PC-3 (cell line): ENCODE measurements around the gene FOXK2. TPM values are rescaled to one million over a fixed set of nuclear protein-coding genes. Genes with fewer than 3 reads are reported as not detected.
"Not testable (repeated sequence)": the region's sequence is repeated elsewhere in the genome, so short reads cannot be mapped to it uniquely, and the experiment has no call there.

Source experiments
- ATAC-seq: fragments of 200-7000 bp; cut with Tn5 transposase; 2 replicates; pipeline ENCODE4 v1.9.1; 2020; ENCODE audit warnings: mild to moderate bottlenecking, moderate library complexity
- BruUV-seq: library from RNA; stranded (reverse); fragments of 400-500 nt; replicated peaks from 2 replicates; lab custom pipeline; 2021; lab: Mats Ljungman, UMichigan
- CTCF ChIA-PET: fragments of 300-600 bp; sonication (Branson Sonifier 250); formaldehyde crosslinking; loops from one replicate; lab custom pipeline; 2022; ENCODE audit warnings: antibody characterized with exemption; lab: Charles Lee
- POLR2A ChIA-PET: fragments of 300-600 bp; sonication (Branson Sonifier 250); formaldehyde crosslinking; loops from one replicate; lab custom pipeline; 2022; ENCODE audit warnings: antibody characterized with exemption; ENCODE audit not compliant: unreplicated experiment; lab: Charles Lee
- DNase-seq: peaks from one replicate; pipeline ENCODE4 v3.0.0-alpha.2; 2015
- H2AFZ ChIP-seq: fragments of 300-600 bp; sonication (generic); 2 replicates; pipeline ENCODE4 v1.6.0; 2016; ENCODE audit warnings: antibody characterized with exemption, low read length
- H3F3A ChIP-seq: fragments of 300-600 bp; sonication (generic); one replicate; pipeline ENCODE4 v1.6.0; 2017; ENCODE audit warnings: antibody characterized with exemption, low read length, control low read depth, mild to moderate bottlenecking; ENCODE audit not compliant: unreplicated experiment
- H3K27ac ChIP-seq: fragments of 300-600 bp; sonication (generic); 2 replicates; pipeline ENCODE4 v1.5.1; 2016; ENCODE audit warnings: mild to moderate bottlenecking, low read length
- H3K27me3 ChIP-seq: fragments of 300-600 bp; sonication (generic); 2 replicates; pipeline ENCODE4 v1.6.1; 2016; ENCODE audit warnings: low read length, mixed read lengths
- H3K36me3 ChIP-seq: fragments of 300-600 bp; sonication (generic); 2 replicates; pipeline ENCODE4 v1.6.1; 2016; ENCODE audit warnings: low read depth, mixed run types, low read length, mixed read lengths
- H3K4me1 ChIP-seq: fragments of 300-600 bp; sonication (generic); 2 replicates; pipeline ENCODE4 v1.5.1; 2016; ENCODE audit warnings: low read length; ENCODE audit not compliant: insufficient read depth
- H3K4me2 ChIP-seq: fragments of 300-600 bp; sonication (generic); 2 replicates; pipeline ENCODE4 v1.6.0; 2016; ENCODE audit warnings: low read length
- H3K4me3 ChIP-seq: fragments of 300-600 bp; sonication (generic); 2 replicates; pipeline ENCODE4 v1.5.1; 2016; ENCODE audit warnings: mild to moderate bottlenecking, low read length, mixed read lengths
- H3K79me2 ChIP-seq: fragments of 300-600 bp; sonication (generic); 2 replicates; pipeline ENCODE4 v1.6.1; 2017; ENCODE audit warnings: low read length, mixed read lengths
- H3K9ac ChIP-seq: fragments of 300-600 bp; sonication (generic); 2 replicates; pipeline ENCODE4 v1.6.0; 2016; ENCODE audit warnings: mild to moderate bottlenecking, low read length
- H3K9me2 ChIP-seq: fragments of 300-600 bp; sonication (generic); replicated peaks from 2 replicates; pipeline ENCODE4 v1.6.1; 2016; ENCODE audit warnings: mixed run types, low read length, mixed read lengths
- H3K9me3 ChIP-seq: fragments of 300-600 bp; sonication (generic); 2 replicates; pipeline ENCODE4 v1.6.1; 2016; ENCODE audit warnings: low read length, mixed read lengths
- H4K20me1 ChIP-seq: fragments of 300-600 bp; sonication (generic); 2 replicates; pipeline ENCODE4 v1.6.1; 2016; ENCODE audit warnings: low read length, mixed read lengths
- EZH2 ChIP-seq: fragments of 300-600 bp; sonication (generic); IDR thresholded peaks from one replicate; pipeline ENCODE4 v1.6.1; 2017; ENCODE audit warnings: antibody characterized with exemption, mild to moderate bottlenecking, low read length; ENCODE audit not compliant: unreplicated experiment
- EZH2phosphoT487 ChIP-seq: fragments of 300-600 bp; sonication (generic); IDR thresholded peaks from 2 replicates; pipeline ENCODE4 v1.6.1; 2018; ENCODE audit warnings: mild to moderate bottlenecking, antibody characterized with exemption, low read length, borderline replicate concordance
- intact Hi-C: fragments of 100-400 bp; cut with micrococcal nuclease; formaldehyde crosslinking; loops from 2 replicates; pipeline ENCODE4 v1.9.0; 2023
- total RNA-seq: library from RNA; depleted of rRNA; stranded (reverse); fragments of >200 nt; gene quantifications from 2 replicates; pipeline ENCODE4 v1.2.3, GENCODE V29; 2014
- TF ChIP-seq, protein P1 (sequence below): fragments of 300-600 bp; sonication (generic); conservative IDR thresholded peaks from 2 replicates; pipeline ENCODE4 v1.5.1; 2017; ENCODE audit warnings: antibody characterized with exemption, low read depth, mild to moderate bottlenecking, low read length

Gene FOXK2
- total RNA-seq, 1 experiment from 2014 or later, result 60.5 TPM

GRCh38 chr17:82582709-82583108 is 63.2 kb downstream of the FOXK2 start:
- H3K4me1 ChIP-seq, result no peaks in the 10 kb centered on the region
- no peaks in the 10 kb centered on the region for H3K9me2 ChIP-seq
- ATAC-seq, result no peak
- H3K9ac ChIP-seq, result no peak overlapping the region
- H3K4me3 ChIP-seq, result no peak overlapping the region
- no TSS peak for BruUV-seq
- H3K36me3 ChIP-seq, result peaks cover 32% of the 10 kb centered on the region
- H3K4me2 ChIP-seq, result no peak overlapping the region
- ChIA-PET POLR2A (no interaction called here), CTCF (no interaction called here)
- no peak overlapping the region for H2AFZ ChIP-seq
- H3K27ac ChIP-seq, result no peak overlapping the region
- H3K9me3 ChIP-seq, result no peaks in the 10 kb centered on the region
- no peak for DNase-seq
- TF ChIP-seq, protein P1, sequence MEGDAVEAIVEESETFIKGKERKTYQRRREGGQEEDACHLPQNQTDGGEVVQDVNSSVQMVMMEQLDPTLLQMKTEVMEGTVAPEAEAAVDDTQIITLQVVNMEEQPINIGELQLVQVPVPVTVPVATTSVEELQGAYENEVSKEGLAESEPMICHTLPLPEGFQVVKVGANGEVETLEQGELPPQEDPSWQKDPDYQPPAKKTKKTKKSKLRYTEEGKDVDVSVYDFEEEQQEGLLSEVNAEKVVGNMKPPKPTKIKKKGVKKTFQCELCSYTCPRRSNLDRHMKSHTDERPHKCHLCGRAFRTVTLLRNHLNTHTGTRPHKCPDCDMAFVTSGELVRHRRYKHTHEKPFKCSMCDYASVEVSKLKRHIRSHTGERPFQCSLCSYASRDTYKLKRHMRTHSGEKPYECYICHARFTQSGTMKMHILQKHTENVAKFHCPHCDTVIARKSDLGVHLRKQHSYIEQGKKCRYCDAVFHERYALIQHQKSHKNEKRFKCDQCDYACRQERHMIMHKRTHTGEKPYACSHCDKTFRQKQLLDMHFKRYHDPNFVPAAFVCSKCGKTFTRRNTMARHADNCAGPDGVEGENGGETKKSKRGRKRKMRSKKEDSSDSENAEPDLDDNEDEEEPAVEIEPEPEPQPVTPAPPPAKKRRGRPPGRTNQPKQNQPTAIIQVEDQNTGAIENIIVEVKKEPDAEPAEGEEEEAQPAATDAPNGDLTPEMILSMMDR, result no peak
- TF ChIP-seq EZH2 (no peak), EZH2phosphoT487 (no peak)
- H4K20me1 ChIP-seq, result no peaks in the 10 kb centered on the region
- H3F3A ChIP-seq, result no peaks in the 10 kb centered on the region
- no peaks in the 10 kb centered on the region for H3K27me3 ChIP-seq
- peaks cover 11% of the 10 kb centered on the region; the same call in 1 of the 2 replicates for H3K79me2 ChIP-seq
- intact Hi-C loops, result no loop called here

- H4K20me1 ChIP-seq, result no peaks in the 10 kb centered on the region
- no peaks in the 10 kb centered on the region for H3K4me1 ChIP-seq
- no peaks in the 10 kb centered on the region for H3K27me3 ChIP-seq
- no peak overlapping the region for H3K9ac ChIP-seq
- no peak overlapping the region for H2AFZ ChIP-seq
- no peaks in the 10 kb centered on the region for H3K9me3 ChIP-seq
- CTCF ChIA-PET, result no interaction called here
- no peak overlapping the region for H3K4me3 ChIP-seq
- BruUV-seq, result no TSS peak
- no peak for DNase-seq
- TF ChIP-seq EZH2 (no peak), EZH2phosphoT487 (no peak)
- no peak for ATAC-seq
- no peak overlapping the region for H3K27ac ChIP-seq
- peaks cover 35% of the 10 kb centered on the region for H3K36me3 ChIP-seq
- intact Hi-C loops, result no loop called here
- POLR2A ChIA-PET, result no interaction called here
- peaks cover 9% of the 10 kb centered on the region; the same call in 1 of the 2 replicates for H3K79me2 ChIP-seq
- no peaks in the 10 kb centered on the region for H3F3A ChIP-seq
- H3K4me2 ChIP-seq, result no peak overlapping the region
- no peaks in the 10 kb centered on the region for H3K9me2 ChIP-seq
Measured at GRCh38 chr17:82583720-82584234, 64.2 kb downstream of the FOXK2 start.

DNA sequence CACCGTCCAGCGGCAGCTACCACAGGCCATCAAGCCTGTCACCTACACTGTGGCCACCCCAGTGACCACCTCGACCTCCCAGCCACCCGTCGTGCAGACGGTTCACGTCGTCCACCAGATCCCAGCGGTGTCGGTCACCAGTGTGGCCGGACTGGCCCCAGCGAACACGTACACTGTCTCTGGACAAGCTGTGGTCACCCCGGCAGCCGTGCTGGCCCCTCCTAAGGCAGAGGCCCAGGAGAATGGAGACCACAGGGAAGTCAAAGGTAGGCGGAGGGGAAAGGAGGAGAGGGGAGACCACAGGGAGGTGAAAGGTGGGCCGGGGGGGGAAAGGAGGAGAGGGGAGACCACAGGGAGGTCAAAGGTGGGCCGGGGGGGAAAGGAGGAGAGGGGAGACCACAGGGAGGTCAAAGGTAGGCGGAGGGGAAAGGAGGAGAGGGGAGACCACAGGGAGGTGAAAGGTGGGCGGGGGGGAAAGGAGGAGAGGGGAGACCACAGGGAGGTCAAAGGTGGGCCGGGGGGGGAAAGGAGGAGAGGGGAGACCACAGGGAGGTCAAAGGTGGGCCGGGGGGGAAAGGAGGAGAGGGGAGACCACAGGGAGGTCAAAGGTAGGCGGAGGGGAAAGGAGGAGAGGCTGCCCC is 66.5 kb downstream of the FOXK2 start:
- BruUV-seq, H3K4me1 ChIP-seq, H4K20me1 ChIP-seq, DNase-seq, H3K79me2 ChIP-seq, H3K27me3 ChIP-seq, H3K9ac ChIP-seq, CTCF ChIA-PET, H3K9me3 ChIP-seq, intact Hi-C loops, POLR2A ChIA-PET, H3K27ac ChIP-seq, ATAC-seq, H3K4me3 ChIP-seq, H3K4me2 ChIP-seq, H2AFZ ChIP-seq, H3K9me2 ChIP-seq, H3F3A ChIP-seq: not testable (repeated sequence)
- H3K36me3 ChIP-seq, result peaks cover 31% of the 10 kb centered on the region
